Spleen (tissue), 7 donors: ENCODE data around the gene NLK.

Experiments
- CTCF ChIP-seq, 11 experiments: fragments of 200-600 bp in 7 of 11; fragments of 450-650 bp in 4 of 11; sonication (generic) in 4 of 11; IDR thresholded peaks in 8 of 11; conservative IDR thresholded peaks in 3 of 11; 1 replicate in 7 of 11; 2 replicates in 4 of 11; pipeline versions ENCODE4 v1.4.0 to v1.8.0; 2016 to 2021; ENCODE audit warnings: antibody characterized with exemption in 11 of 11, inconsistent platforms in 4 of 11, mild to moderate bottlenecking in 1 of 11
- POLR2AphosphoS5 ChIP-seq, 3 donors: sonication (generic); formaldehyde crosslinking; IDR thresholded peaks; one replicate each; pipeline ENCODE4 v1.5.1; 2017; ENCODE audit warnings: antibody characterized with exemption in 3 of 3
- donor health status: DM: no; HTN: no; CAD: no; lungs with moderate emphysema.
- donor health status: DM: no; HTN: no; CAD: no.
- donor health status: DM: no; HTN: no; CAD: no.

DNA sequence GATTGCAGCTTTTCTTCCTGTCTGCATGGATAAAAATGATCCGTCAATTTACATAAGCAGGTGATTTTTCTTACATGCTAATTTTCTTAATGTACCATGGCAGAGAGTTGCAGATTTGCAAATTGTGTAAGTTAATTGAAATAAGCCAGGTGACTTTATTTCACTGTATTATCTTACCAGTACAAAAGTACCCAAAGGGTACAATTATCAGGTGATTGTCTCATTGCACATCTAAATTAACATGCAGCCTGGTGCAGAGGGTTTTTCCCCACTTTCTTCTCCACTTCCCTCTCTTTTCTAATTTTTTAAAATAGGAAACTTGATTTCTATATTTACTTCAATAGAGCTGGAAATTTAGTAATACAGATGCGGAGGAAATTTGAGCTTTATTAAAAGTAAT is 11.2 kb downstream of the NLK start:
- no peak for TF ChIP-seq POLR2AphosphoS5 (IDR thresholded peaks at IDR 0.05)
- no peak for TF ChIP-seq CTCF (IDR thresholded peaks at IDR 0.05 in 8 of 11, conservative IDR thresholded peaks at IDR 0.05 in 3 of 11)
